ENCODE measurements around the gene PRAME.
"Not testable (repeated sequence)": the region's sequence is repeated elsewhere in the genome, so short reads cannot be mapped to it uniquely, and the experiment has no call there.

The PRAME gene

DNA sequence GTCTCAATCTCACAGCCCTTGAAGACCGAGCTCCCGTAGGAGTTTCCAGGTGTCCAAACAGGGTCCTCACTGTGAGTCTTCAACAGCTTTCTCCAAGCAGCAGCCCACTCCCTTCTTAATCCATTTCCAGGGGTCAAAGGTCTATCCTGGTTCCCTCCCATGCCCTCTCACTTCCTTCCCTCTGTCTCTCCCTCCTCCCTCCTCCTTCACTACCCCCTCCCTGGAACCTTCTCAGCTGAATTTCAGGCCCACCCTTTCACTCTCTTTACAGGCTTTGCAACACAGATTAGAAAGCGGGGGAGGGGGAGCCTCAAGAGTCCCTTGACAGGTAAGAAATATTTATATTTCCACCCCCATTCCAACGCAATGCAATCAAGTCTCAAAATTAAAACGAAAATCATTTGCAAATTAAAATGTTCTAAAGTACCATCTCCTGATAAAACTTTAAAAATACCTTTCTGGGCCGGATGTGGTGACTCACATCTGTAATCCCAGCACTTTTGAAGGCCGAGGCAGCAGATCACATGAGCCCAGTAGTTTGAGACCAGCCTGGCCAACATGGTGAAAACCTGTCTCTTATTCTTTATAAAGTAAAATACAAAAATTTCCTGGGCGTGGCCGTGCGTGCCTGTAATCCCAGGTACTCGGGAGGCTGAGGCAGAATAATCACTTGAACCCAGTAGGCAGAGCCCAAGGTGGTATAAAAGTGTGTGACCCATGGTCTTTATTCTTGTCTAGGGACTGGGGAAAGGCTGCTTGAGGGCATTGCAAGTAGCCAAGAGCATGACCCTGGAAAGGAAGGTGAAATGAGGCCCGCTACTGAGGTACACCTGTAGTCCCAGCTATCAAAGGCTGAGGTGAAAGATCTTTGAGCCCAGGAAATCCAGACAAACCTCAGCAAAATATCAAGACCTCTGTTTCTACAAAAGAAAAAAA, 38.1 kb downstream of the PRAME start:
- DNase-seq, result no peak

DNA sequence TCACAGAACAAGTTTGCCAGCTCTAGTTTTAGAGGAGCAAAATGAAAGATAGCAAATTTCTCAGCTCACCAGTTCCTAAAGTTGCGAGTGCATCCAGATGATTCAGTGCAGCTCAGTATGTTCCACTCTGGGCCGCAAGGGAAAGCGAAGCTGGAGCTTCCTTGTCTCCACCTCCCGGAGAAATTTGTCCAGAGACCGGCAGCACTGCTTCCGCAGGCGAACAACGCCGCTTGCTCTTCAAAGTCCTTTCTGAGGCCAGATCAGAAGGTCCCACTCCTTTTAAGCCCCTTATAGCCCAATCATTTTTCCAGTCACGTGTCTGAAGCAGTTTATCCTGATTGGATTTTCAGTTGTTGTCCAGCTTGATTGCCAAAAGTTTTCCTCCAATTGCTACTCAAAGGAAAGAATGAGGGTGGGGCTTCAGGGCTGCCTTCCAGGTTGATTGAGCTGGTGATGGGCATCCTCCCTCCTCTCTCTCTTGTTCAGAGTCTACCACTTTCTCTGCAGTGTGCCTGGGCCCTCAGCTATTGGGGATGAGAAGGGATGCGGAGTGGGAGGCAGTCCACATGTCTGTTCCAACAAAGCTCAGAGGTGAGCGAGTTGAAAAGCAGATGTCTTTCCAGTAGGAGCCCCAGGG, 38.9 kb downstream of the PRAME start, which contains the start of gene ZNF280A:
Gene ZNF280A, minus strand, starts transcription at position 251 of the 637 bp plus-strand sequence. CDS start 4,640 bp downstream, outside the sequence.
- no peak for DNase-seq

DNA sequence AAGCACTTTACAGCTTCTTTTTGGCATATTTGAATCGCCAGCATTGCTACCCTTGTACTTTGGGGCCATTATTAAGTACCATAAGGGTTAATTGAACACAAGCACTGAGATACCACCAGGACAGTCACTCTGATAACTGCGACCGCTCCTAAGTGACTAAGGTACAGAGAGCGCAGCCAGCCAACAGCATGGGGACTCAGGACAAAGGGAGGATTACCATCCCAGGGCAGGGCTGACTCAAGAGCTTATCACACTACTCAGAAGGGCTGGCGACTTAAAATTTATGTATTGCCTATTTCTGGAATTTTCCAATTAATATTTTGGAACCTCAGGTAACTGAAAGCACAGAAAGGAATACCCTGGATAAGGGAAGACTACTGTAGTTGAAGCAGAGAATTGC, 39.5 kb downstream of the PRAME start:
- DNase-seq, result no peak

DNA sequence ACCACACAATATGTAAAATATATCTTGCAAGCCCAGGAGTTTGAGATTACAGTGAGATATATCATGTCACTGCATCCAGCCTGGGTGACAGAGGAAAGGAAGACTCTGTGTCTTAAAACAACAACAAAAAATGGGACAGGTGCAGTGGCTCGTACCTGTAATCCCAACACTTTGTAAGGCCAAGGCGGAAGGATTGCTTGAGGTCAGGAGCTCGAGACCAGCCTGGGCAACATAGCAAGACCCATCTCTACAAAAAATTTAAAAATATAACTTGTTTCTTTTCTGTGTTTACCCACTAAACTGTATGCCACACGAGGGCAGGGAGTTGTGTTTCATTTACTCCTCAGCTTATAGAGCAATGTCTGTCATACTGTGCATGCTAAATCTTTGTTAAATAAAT, 42.1 kb downstream of the PRAME start:
- DNase-seq, result no peak

DNA sequence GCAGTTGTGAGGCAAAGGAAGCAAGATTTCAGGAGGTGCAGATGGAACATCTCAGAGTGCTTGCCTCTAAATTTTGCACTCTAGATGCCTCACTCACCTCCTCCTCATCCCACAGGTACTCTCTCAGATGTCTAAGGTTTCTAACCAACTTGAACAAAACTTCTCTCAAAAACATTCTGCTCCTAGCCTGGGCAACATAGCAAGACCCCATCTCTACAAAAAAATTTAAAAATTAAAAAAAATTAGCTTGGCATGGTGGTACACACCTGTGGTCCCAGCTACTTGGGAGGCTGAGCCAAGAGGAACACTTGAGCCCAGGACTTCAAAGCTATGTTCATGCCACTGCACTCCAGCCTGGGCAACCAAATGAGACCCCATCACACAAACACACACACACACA, 43.2 kb downstream of the PRAME start:
- DNase-seq, result no peak

DNA sequence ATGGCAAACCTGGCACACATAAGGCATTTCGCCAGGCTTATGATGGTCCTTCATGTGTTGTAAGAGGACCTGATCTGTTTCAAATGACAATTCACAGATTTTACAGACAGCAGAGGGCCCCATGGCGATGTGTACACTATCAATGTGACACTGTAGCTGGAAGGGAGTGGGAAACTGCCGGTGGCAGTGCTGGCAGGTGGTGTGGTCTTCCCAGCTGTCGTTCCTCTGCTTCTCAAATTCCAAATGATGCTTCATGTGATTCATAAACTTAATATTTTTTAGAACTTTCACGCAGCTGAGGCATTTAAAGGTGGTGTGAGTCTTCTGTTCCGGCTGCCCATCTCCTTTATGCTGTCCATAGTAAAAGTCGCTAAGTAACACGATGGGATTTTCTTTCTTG, 44.6 kb downstream of the PRAME start:
- DNase-seq, result not testable (repeated sequence)

DNA sequence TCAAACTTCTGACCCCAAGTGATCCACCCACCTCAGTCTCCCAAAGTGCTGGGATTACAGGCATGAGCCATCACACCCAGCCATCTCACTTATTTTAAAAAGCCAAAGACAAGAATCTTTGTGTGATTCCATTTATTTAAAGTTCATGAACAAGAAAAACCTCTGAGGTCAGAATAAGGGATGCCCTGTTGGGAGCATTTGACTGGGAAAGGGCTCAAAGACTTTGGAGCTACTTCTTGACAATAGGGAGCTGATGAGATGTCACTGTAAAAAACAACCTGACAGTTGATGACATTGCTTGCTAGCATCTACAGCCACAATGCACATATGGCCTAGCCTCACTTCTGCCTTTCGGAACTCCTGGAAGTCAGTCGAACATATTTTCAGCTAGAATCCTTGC, 45.4 kb downstream of the PRAME start:
- no peak for DNase-seq

DNA sequence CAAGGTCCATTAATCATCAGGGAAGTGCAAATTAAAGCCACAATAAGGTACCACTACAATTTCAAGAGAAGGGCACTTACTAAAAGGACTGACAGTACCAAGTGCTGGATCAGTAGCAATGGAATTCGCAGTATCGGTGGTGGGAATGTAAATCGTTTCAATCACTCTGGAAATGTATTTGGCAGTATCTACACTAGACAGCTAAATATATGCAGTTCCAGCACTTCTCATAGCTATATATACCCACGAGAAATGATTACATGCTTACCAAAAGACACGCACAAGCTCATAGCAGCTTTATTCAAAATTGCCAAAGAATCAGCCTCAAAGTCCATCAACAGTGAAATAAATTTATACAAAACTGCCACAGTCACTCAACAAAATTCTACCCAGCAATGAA, 46.1 kb downstream of the PRAME start:
- no peak for DNase-seq

DNA sequence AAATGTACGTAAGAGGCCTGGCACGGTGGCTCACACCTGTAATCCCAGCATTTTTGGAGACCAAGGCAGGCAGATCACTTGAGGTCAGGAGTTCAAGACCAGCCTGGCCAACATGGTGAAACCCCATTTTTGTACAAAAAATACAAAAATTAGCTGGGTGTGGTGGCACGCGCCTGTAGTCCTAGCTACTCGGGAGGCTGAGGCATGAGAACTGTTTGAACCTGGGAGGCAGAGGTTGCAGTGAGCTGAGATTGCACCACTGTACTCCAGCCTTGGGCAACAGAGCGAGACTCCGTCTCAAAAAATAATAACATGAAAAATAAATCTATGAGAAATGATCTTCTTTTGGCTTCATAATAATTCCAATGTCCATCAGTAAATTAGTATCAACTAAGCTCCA, 48.2 kb downstream of the PRAME start:
- DNase-seq, result not testable (repeated sequence)

DNA sequence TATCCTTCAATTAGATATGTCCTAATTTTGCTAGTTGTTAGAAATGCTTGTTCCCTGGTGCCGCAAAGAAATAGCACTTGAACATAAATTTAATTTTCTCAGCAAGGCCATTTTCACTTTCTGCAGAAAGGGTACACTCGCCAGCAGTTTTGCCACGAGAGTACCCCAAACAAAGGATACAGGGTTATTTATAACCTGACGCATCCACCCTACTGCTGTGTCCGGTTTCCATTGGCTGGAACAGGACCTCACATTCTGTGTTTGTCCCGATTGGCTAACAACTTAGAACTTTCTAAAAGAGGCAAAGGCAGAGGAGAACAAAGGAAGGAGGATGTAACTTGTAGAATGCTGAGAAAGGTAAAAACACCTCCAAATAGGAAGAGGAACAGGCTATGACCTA, 49.2 kb downstream of the PRAME start:
- DNase-seq, result not testable (repeated sequence)

DNA sequence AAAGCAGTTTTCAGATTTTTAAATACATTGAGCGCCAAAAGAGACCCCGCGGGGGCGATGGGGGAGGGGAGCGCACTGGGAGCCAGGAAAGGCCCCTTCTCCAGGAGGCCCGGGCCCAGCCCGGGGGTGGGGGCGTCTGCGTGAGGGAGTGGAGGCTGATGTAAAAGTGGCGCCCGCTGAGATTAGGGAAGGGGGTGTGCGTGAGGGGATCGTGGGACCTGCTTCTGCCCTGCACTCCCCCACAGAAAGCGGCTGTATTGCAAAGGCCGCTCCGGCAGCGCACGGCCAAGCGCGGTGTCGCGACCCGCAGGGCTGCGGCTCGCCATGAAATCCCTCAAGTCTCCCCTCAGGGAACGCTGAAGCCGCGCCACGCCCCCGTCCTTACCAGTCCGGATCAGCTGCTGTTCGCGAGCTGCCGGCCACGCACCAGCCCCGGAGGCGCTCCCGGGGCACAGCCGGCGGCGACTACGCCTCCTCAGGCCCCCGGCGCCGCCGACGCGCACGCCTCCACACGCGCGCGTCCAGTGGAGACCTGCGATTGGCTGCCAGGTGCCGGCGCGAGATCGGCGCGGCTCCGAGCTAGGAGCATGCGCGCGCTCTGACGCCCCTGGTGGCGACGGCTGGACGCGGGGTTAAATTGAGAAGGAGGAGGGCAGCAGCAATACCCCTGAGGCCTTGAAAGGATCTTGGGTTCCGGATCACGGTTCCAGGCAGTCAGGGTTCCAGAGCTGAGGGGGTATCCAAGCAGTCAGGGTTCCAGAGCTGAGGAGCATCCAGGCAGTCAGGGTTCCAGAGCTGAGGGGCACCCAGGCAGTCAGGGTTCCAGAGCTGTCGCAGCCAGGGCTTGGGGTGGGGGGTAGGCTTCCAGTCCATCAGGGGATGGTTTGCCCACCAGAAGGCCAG, 50.5 kb downstream of the PRAME start, which contains the start of gene ZNF280B:
Gene ZNF280B, minus strand, starts transcription at position 469 of the 903 bp plus-strand sequence. CDS start 19,344 bp downstream, outside the sequence.
- peak in 1 of 2 experiments; percentile 27 for DNase-seq

DNA sequence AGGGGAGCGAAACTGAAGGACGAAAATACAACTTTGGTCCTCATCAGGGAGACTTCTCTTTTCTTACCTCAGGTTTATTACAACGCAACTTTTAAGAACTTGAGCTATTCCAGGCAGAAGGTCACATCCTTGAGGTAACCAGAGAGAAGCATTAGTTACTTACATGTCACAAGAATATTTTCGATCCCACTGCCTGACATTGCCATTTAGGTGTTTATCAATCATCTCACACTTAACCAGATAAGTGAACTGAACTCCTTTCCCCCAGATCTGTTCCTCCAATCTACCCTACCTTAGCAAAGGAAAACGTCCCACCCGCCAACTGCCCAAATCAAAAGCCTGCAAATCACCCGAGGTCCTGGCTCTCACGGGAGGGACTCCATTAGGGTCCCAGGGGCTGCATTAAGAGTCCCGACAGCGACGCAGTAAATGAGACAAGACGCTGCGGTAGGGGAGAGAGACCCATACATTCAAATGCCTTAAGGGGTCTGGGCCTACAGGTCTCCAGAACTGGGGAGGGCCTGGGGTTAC, 51.3 kb downstream of the PRAME start:
- no peak for DNase-seq

DNA sequence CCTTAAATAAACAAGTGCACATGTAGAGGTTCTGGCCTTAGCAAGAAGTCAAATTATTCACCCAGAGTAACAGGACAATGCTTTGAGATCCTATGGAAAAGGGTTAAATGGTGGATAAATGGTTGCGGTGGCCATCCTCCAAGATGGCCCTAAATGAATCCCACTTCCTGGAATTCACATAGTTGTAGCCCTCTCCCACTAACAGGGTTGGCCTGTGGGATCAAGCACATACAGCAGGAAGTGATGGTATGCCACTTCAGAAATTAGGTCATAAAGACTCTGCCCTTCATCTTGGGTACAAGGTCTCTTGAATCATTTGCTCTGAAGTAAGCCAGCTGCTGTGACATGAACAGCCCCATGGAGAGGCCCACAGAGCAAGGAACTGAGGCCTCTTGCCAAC, 52.3 kb downstream of the PRAME start:
- DNase-seq, result no peak

DNA sequence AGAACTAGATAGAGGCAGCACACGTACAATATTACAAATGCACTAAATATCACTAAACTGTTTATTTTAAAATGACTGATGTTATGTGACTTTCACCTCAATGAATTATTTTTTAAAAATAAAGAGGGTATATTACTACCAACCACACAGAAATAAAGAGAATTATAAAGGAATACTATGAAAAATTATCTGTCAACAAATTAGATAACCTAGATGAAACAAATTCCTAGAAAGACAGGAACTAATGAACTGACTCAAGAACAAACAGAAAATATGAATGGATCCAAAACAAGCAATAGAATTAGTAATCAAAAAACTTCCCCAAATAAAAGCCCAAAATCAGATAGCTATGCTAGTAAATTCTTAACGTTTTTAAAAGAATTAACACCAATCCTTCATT, 60.8 kb downstream of the PRAME start:
- no peak for DNase-seq

Measured in cerebellar nuclear complex (tissue), 1 donor.